ENCODE results near the gene SKA3.

SKA3 gene

GRCh38 chr13:21121616-21122015 lies 54.7 kb downstream of the SKA3 start:
- no peak for TF ChIP-seq CTCF (IDR thresholded peaks at IDR 0.05; ENCODE audit: low read depth, low read length, missing control alignments)
- in situ Hi-C loops (cut with HindIII; ENCODE audit: low sequenced_read_pairs), result no loop called here
- DNase-seq (ENCODE audit: low read depth), result no peak
- no peak overlapping the region for H3K4me3 ChIP-seq (ENCODE audit: low read depth, low read length)

GRCh38 chr13:21120191-21120590 lies 56.2 kb downstream of the SKA3 start:
- no peak overlapping the region for H3K4me3 ChIP-seq (ENCODE audit: low read depth, low read length)
- no peak for DNase-seq (ENCODE audit: low read depth)
- no peak for TF ChIP-seq CTCF (IDR thresholded peaks at IDR 0.05; ENCODE audit: low read depth, low read length, missing control alignments)
- in situ Hi-C loops (cut with HindIII; ENCODE audit: low sequenced_read_pairs), result no loop called here

- no peak overlapping the region for H3K4me3 ChIP-seq (ENCODE audit: low read depth, low read length)
- in situ Hi-C loops (cut with HindIII; ENCODE audit: low sequenced_read_pairs), result no loop called here
- no peak for TF ChIP-seq CTCF (IDR thresholded peaks at IDR 0.05; ENCODE audit: low read depth, low read length, missing control alignments)
- no peak for DNase-seq (ENCODE audit: low read depth)
Measured at GRCh38 chr13:21119526-21119925, 56.8 kb downstream of the SKA3 start.

- no peak overlapping the region for H3K4me3 ChIP-seq (ENCODE audit: low read depth, low read length)
- DNase-seq (ENCODE audit: low read depth), result no peak
- TF ChIP-seq CTCF (IDR thresholded peaks at IDR 0.05; ENCODE audit: low read depth, low read length, missing control alignments), result no peak
- in situ Hi-C loops (cut with HindIII; ENCODE audit: low sequenced_read_pairs), result no loop called here
Measured at GRCh38 chr13:21118180-21118579, 58.2 kb downstream of the SKA3 start.

- no peak for TF ChIP-seq CTCF (IDR thresholded peaks at IDR 0.05; ENCODE audit: low read depth, low read length, missing control alignments)
- no peak overlapping the region for H3K4me3 ChIP-seq (ENCODE audit: low read depth, low read length)
- no peak for DNase-seq (ENCODE audit: low read depth)
- in situ Hi-C loops (cut with HindIII; ENCODE audit: low sequenced_read_pairs), result no loop called here
Measured at GRCh38 chr13:21117104-21117809, 59.1 kb downstream of the SKA3 start.

- DNase-seq (ENCODE audit: low read depth), result no peak
- H3K4me3 ChIP-seq (ENCODE audit: low read depth, low read length), result no peak overlapping the region
- TF ChIP-seq CTCF (IDR thresholded peaks at IDR 0.05; ENCODE audit: low read depth, low read length, missing control alignments), result no peak
- in situ Hi-C loops (cut with HindIII; ENCODE audit: low sequenced_read_pairs), result no loop called here
Measured at GRCh38 chr13:21116141-21116540, 60.2 kb downstream of the SKA3 start.

Measured in astrocyte of the cerebellum (primary cell).